Neuronal stem cell (in vitro differentiated cells): ENCODE data around the gene KIRREL2.

ENCODE experiments used
- DNase-seq: peaks from one replicate; pipeline ENCODE4 v3.0.0-alpha.2; 2013; ENCODE audit warnings: low spot score
- H2AFZ ChIP-seq: one replicate; pipeline ENCODE4 v1.6.1; 2013; ENCODE audit warnings: mild to moderate bottlenecking, low read length, inconsistent platforms
- H2AK5ac ChIP-seq: 2 replicates; pipeline ENCODE4 v1.6.1; 2013; ENCODE audit warnings: low read depth, mild to moderate bottlenecking, inconsistent platforms, low read length, moderate library complexity, mixed read lengths
- H2BK120ac ChIP-seq: 2 replicates; pipeline ENCODE4 v1.6.1; 2013; ENCODE audit warnings: low read depth, mild to moderate bottlenecking, inconsistent platforms, low read length, moderate library complexity, mixed read lengths
- H2BK12ac ChIP-seq: one replicate; pipeline ENCODE4 v1.6.1; 2013; ENCODE audit warnings: low read length, inconsistent platforms
- H2BK15ac ChIP-seq: 2 replicates; pipeline ENCODE4 v1.6.1; 2013; ENCODE audit warnings: mild to moderate bottlenecking, low read length, inconsistent platforms, mixed read lengths
- H2BK5ac ChIP-seq: one replicate; pipeline ENCODE4 v1.6.1; 2013; ENCODE audit warnings: inconsistent platforms, mild to moderate bottlenecking, low read length, moderate library complexity
- H3K14ac ChIP-seq: one replicate; pipeline ENCODE4 v1.6.1; 2013; ENCODE audit warnings: low read length, inconsistent platforms
- H3K18ac ChIP-seq: 2 replicates; pipeline ENCODE4 v1.6.1; 2013; ENCODE audit warnings: low read length, inconsistent platforms
- H3K23ac ChIP-seq: 2 replicates; pipeline ENCODE4 v1.6.1; 2013; ENCODE audit warnings: low read depth, mild to moderate bottlenecking, mixed read lengths, low read length, inconsistent platforms; ENCODE audit not compliant: poor library complexity
- H3K27ac ChIP-seq: replicated peaks from 3 replicates; pipeline ENCODE4 v1.5.1; 2013; ENCODE audit warnings: low read length, inconsistent platforms
- H3K27me3 ChIP-seq, 3 experiments: 2 replicates each; pipeline ENCODE4 v1.6.1; 2013; ENCODE audit warnings: low read length in 3 of 3, mild to moderate bottlenecking in 2 of 3, inconsistent platforms in 1 of 3, low read depth in 1 of 3, mixed read lengths in 1 of 3, moderate library complexity in 1 of 3; ENCODE audit not compliant: control insufficient read depth in 3 of 3, insufficient read depth in 3 of 3
- H3K36me3 ChIP-seq, 2 donors: replicated peaks in 1 of 2; 2 replicates each; pipeline ENCODE4 v1.6.1; 2013; ENCODE audit warnings: low read length in 2 of 2; ENCODE audit not compliant: control insufficient read depth in 2 of 2, insufficient read depth in 2 of 2
- H3K4ac ChIP-seq: 2 replicates; pipeline ENCODE4 v1.6.1; 2013; ENCODE audit warnings: inconsistent platforms, mild to moderate bottlenecking, low read length, moderate library complexity
- H3K4me1 ChIP-seq, 2 donors: 1 replicate in 1 of 2; 2 replicates in 1 of 2; pipeline ENCODE4 v1.6.1; 2013; ENCODE audit warnings: low read length in 2 of 2, low read depth in 1 of 2; ENCODE audit not compliant: control insufficient read depth in 2 of 2, insufficient read depth in 1 of 2
- H3K4me2 ChIP-seq: one replicate; pipeline ENCODE4 v1.6.1; 2013; ENCODE audit warnings: mild to moderate bottlenecking, low read length, inconsistent platforms; ENCODE audit not compliant: insufficient read depth, poor library complexity, severe bottlenecking
- H3K4me3 ChIP-seq, 2 donors: 2 replicates each; pipeline ENCODE4 v1.5.1; 2013; ENCODE audit warnings: low read length in 2 of 2, mild to moderate bottlenecking in 2 of 2, inconsistent platforms in 1 of 2, moderate library complexity in 1 of 2
- H3K79me1 ChIP-seq: one replicate; pipeline ENCODE4 v1.6.1; 2013; ENCODE audit warnings: low read depth, mild to moderate bottlenecking, inconsistent platforms, low read length, moderate library complexity
- H3K9ac ChIP-seq: one replicate; pipeline ENCODE4 v1.6.1; 2013; ENCODE audit warnings: mild to moderate bottlenecking, low read depth, low read length, inconsistent platforms; ENCODE audit not compliant: poor library complexity
- H3K9me3 ChIP-seq, 2 donors: replicated peaks in 1 of 2; 2 replicates each; pipeline versions ENCODE3 to v1.6.1; 2013; ENCODE audit warnings: low read length in 2 of 2, mild to moderate bottlenecking in 2 of 2, inconsistent platforms in 1 of 2, low read depth in 1 of 2, mixed read lengths in 1 of 2, moderate library complexity in 1 of 2; ENCODE audit not compliant: control insufficient read depth in 2 of 2, insufficient read depth in 1 of 2
- H4K8ac ChIP-seq: one replicate; pipeline ENCODE4 v1.6.1; 2013; ENCODE audit warnings: low read depth, mild to moderate bottlenecking, inconsistent platforms, low read length, moderate library complexity
- H4K91ac ChIP-seq: one replicate; pipeline ENCODE4 v1.6.1; 2013; ENCODE audit warnings: low read length, low read depth, mild to moderate bottlenecking, inconsistent platforms; ENCODE audit not compliant: poor library complexity
- WGBS, 2 donors: extraction: QIAGEN DNeasy Blood & Tissue Kit; methylation state at CpG; one replicate each; pipeline ENCODE4 v1.1.7; 2013; ENCODE audit warnings: missing lambda C conversion rate in 2 of 2, mixed read lengths in 1 of 2; ENCODE audit not compliant: insufficient read length in 2 of 2, insufficient replicate concordance in 1 of 2; ENCODE audit errors: extremely low coverage in 2 of 2; 5-methylcytosine and 5-hydroxymethylcytosine counted together

The KIRREL2 gene

DNA sequence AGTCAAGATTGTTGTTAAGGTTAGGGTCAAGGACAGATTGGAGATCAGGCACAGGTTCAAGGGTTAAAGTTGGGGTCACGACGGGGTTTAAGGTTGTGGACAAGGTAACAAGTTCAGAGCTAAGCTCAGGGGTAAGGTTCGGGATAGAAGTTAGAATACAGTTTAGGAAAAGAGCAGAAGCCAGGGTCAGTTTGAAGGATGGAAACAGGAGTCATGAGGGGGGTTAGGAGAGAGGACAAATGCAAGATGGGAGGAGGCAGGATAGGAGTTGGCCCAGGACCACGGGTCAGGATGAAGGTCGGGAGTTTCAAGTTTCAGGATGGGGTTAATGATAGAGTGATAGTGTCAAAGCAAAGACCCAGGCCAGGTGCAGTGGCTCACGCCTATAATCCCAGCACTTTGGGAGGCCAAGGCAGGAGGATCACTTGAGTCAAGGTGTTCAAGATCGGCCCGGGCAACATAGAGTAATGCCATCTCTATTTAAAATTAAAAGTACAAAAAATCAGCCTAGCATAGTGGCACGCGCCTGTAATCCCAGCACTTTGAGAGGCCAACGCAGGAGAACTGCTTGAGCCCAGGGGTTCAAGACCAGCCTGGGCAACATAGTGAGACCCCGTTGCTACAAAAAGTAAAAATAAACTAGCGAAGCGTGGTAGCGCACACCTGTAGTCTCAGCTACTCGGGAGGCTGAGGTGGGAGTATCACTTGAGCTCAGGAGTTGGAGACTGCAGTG, 12.1 kb upstream of the KIRREL2 start:
- H2BK120ac ChIP-seq = no peak overlapping the region
- no CpG with 5 or more reads among the region's 16 CpGs for WGBS, 2 donors
- no peak overlapping the region for H4K91ac ChIP-seq
- no peak overlapping the region for H2BK12ac ChIP-seq
- H2AK5ac ChIP-seq = no peak overlapping the region
- H3K18ac ChIP-seq = peak overlapping the region; percentile 71
- no peak overlapping the region for H3K9ac ChIP-seq
- peak overlapping the region; percentile 95 for H3K23ac ChIP-seq
- peak overlapping the region; percentile 38 for H3K14ac ChIP-seq
- H3K79me1 ChIP-seq = peaks cover 2% of the 10 kb centered on the region
- no peak overlapping the region for H3K4ac ChIP-seq
- H2BK15ac ChIP-seq = no peak overlapping the region
- H3K4me3 ChIP-seq = no peak overlapping the region
- no peaks in the 10 kb centered on the region for H3K36me3 ChIP-seq
- no peak overlapping the region for H3K4me2 ChIP-seq
- no peak overlapping the region for H3K27ac ChIP-seq
- H2BK5ac ChIP-seq = peak overlapping the region; percentile 13
- H3K4me1 ChIP-seq = peaks cover 4 to 7% of the 10 kb centered on the region in 2 donors
- no peak for DNase-seq
- H3K27me3 ChIP-seq = peaks cover 21 to 82% (median 47%) of the 10 kb centered on the region in 3 experiments
- no peak overlapping the region for H4K8ac ChIP-seq
- H3K9me3 ChIP-seq = no peaks in the 10 kb centered on the region
- no peak overlapping the region for H2AFZ ChIP-seq

DNA sequence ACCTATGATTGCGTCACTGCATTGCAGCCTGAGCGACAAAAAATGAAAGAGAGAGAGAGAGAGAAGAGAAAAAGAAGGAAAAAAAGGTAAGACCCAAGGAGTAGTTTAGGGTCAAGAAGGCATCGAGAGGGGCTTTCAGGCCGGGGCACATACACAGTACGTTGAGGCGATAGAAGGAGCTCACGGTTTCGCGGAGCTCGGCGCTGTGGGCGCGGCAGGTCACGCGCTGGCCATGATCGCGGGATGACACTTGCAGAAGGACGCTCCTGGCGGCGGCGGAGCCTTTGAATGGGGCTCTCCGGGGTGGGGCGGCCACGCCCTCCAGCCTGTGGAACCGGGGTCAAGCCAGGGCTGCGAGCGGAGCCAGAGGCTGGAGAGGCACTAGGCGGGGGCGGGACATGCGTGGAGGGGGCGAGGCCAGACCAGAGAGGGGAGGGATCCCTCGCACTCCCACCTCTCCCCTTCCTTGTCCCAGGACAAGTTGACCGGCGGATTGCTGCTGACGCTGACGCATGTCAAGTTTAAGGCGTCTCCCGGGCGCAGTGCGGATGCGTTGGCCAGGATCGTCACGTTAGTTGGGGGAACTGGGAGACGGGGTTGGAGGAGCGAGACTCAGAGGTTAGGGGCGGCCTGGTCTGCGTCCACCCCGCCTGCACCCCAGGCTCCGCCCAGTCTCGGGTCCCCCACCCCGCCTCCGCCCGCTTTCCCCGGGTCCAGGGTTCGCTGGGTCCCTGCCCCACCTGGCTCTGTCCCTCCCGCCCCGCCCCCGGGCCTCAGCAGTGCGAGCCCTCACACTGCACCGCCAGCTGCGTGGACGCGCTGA, 11.3 kb upstream of the KIRREL2 start:
- Histone ChIP-seq H3K4me2 (peak overlapping the region; percentile 18), H3K79me1 (peaks cover 2% of the 10 kb centered on the region), H3K9ac (peak overlapping the region; percentile 72), H2BK120ac (no peak overlapping the region), H3K4me1 (peaks cover 4 to 7% of the 10 kb centered on the region in 2 donors), H3K4ac (no peak overlapping the region), H3K23ac (peak overlapping the region; percentile 96), H2AFZ (peak overlapping the region; percentile 45), H3K9me3 (no peaks in the 10 kb centered on the region), H3K27ac (no peak overlapping the region), H3K18ac (peak overlapping the region; percentile 76), H3K14ac (peak overlapping the region; percentile 38), H3K27me3 (peaks cover 21 to 88% (median 47%) of the 10 kb centered on the region in 3 experiments), H2BK12ac (no peak overlapping the region), H2BK5ac (no peak overlapping the region), H2BK15ac (no peak overlapping the region), H2AK5ac (no peak overlapping the region), H3K4me3 (peak overlapping the region in 1 of 2 donors; percentile 65), H3K36me3 (no peaks in the 10 kb centered on the region), H4K91ac (no peak overlapping the region), H4K8ac (no peak overlapping the region)
- DNase-seq = no peak
- WGBS, 2 donors = no CpG with 5 or more reads among the region's 63 CpGs

DNA sequence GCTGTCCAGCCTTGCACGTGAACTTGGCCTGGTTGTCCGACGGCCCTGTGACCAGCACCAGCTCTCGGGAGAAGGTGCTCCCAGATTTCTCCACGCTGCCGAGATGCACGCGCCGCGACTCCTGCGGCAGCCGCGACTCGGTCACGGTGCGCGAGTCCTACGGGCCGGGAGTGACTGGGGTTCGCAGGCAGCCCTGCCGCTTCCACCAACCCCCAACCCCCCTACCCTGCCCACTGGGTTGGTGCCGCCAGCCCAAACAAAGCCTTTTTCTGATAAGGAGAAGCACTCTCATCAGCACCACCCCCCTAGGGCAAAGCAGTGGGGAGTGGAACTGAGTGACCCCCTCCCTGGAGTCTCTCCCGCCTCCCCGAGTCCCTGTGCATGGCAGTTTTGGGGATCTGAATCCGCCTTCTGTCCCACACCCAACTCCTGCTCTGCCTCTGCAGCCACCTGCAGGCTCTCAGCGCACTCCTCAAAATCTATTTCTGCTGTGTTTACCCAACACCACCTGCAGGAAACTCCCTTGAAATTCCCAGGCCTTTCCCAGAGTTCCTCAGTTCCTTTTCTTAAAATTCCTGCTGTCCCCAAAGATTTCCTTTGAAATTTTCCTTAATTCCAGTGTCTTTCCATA, 10.6 kb upstream of the KIRREL2 start:
- Histone ChIP-seq H3K9me3 (no peaks in the 10 kb centered on the region), H2AK5ac (no peak overlapping the region), H3K27ac (no peak overlapping the region), H3K18ac (peak overlapping the region; percentile 76), H3K4me1 (peaks cover 4 to 7% of the 10 kb centered on the region in 2 donors), H3K4ac (no peak overlapping the region), H4K8ac (no peak overlapping the region), H3K79me1 (peaks cover 2% of the 10 kb centered on the region), H3K27me3 (peaks cover 21 to 95% (median 47%) of the 10 kb centered on the region in 3 experiments), H3K4me2 (peak overlapping the region; percentile 11), H2BK15ac (no peak overlapping the region), H3K36me3 (no peaks in the 10 kb centered on the region), H3K14ac (peak overlapping the region; percentile 21), H3K23ac (peak overlapping the region; percentile 96), H3K4me3 (peak overlapping the region in 1 of 2 donors; percentile 31), H2BK5ac (no peak overlapping the region), H2BK12ac (no peak overlapping the region), H4K91ac (no peak overlapping the region), H2AFZ (peak overlapping the region; percentile 45), H3K9ac (no peak overlapping the region), H2BK120ac (no peak overlapping the region)
- no CpG with 5 or more reads among the region's 26 CpGs for WGBS, 2 donors
- DNase-seq = no peak
